NCI-H524 treated with DMSO at 0.1 percent for 48 hours (cell line): ENCODE data around the gene RNASEH1.
"Not testable (repeated sequence)": the region's sequence is repeated elsewhere in the genome, so short reads cannot be mapped to it uniquely, and the experiment has no call there.

Source experiments
- DNase-seq: peaks from one replicate; lab custom pipeline; 2025; lab: John Stamatoyannopoulos, UW

Gene RNASEH1

DNA sequence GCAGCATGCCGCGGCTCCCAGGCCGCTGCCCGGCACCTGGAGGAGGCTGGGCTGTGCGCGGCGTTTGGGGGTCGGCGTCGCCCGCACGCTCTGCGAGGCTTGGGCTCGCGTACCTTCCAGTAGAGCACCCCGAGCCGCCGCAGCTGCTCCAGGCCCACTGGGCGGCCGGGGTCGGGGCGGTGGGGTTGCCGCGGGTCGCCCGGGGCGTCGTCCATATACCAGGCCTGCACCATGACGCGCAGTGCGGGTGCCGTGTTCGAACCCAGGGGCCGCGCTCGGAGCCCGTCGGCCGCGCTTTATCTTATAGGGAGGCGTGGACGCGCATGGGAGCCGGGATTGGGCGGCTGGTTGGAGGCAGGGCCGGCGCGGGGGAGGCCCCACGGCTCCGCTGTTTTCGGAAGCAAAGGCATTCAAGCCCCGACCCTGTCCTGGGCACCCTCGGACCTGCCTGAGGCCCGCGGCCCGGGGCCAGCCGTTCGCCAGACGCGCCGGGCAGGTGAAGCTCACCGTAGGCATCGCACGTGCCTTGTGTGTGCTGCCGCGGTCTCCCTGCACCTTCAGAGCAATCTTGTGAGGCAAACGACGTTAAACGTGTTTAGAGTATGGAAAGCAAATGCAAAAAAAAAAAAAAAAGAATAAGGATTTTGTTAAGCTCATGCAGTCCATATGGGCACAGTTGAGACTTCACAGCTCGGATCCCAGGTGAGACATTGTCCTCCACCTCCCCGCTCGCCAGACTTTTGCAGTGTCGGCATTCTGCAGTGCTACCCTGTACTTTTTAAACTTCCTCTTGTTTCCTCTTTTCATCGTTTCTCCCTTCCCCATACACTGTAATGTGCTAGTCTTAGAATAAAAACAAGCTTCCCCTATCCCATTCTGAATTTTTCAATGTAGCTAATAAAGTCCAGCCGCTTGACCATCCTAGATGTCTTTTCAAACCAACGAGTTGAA, 38.6 kb downstream of the RNASEH1 start, which contains the start of gene ADI1:
Gene ADI1 (minus strand): TSS at position 277 of the 951 bp plus-strand sequence. CDS start 44 bp downstream, at position 233.
- DNase-seq = peak; percentile 22

DNA sequence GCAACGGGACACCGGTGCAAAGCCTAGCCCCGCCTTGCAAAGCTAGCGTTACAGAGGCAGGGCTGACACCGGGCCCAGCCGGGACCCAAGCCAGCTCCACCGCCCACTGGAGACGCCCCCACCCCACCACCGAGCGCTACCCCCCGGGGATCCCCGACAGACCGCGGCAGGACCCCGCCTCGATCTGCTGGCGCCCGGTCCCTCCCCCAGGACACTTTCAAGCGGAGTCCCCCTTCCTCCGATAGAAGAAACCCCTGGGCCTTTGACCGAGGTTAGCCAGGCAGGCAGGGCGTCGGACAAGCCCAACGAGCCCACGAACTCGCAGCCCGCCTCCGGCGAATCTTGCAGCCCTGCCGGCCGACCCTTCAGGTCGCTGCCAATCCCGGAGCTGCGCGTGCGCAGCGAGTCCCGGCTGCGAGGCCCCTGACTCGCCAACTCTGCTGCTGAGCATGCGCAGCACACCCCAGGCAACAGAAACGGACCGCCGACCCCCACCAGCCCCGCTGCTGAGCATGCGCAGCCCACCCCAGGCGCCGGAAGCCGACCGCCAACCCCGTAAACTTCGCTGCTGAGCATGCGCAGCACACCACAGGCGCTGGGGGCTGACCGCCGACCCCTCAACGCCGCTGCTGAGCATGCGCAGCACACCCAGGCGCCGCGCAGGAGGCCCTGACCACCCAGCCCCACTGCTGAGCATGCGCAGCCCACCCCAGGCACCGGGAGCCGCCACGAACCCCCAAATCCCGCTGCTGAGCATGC, 39.5 kb downstream of the RNASEH1 start:
- DNase-seq = peak; percentile 94

DNA sequence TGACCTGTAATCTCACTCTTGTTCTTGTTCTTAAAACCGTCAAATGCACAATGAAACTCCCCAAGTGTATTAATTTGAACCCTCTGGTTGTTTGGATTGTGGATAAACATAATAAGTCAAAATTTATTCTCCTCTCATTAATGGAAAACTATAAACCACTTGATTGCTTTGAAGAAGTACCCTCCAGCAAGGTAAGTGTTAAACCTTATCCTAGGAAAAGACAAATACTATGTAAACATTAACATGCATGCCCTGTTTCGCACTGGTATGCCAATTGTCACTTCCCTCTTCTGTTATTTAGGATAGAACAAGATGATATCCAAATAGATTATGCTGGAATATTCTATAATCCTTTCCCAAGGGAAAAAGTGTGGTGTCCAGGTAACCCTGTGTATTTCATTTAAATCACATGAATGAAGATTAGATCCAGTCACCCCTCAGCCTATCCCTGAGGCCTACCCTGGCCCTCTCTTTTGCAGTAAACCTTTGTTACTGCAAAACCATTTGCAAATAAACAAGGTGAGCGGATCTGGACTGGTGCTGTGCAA, 40.1 kb downstream of the RNASEH1 start:
- DNase-seq = no peak

DNA sequence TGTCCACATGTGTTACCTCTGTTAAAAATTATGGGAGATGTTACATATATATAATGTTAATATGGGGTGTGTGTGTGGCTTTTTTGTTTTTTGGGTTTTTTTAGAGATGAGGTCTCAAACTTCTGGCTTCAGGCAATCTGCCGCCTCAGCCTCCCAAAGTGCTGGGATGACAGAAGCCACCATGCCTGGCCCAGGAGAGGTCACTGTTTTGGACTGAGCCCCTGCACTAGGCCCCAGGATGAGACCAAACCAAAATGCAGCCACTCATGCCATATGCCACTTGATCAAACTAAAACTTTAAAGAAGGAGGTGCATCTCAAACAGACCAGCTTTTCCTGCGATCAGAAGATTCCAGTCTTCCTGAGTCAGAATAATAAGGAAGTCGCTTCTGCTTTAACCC, 41.3 kb downstream of the RNASEH1 start:
- DNase-seq = no peak

DNA sequence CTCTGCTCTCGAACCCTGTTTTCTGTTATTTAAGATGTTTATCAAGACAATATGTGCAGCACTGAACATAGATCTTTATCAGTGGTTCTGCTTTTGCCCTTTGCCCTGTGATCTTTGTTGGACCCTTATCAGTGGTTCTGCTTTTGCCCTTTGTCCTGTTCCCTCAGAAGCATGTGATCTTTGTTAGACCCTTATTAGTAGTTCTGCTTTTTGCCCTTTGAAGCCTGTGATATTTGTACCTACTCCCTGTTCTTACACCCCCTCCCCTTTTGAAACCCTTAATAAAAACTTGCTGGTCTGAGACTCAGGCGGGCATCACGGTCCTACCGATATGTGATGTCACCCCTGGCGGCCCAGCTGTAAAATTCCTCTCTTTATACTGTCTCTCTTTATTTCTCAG, 42.7 kb downstream of the RNASEH1 start:
- DNase-seq = not testable (repeated sequence)

DNA sequence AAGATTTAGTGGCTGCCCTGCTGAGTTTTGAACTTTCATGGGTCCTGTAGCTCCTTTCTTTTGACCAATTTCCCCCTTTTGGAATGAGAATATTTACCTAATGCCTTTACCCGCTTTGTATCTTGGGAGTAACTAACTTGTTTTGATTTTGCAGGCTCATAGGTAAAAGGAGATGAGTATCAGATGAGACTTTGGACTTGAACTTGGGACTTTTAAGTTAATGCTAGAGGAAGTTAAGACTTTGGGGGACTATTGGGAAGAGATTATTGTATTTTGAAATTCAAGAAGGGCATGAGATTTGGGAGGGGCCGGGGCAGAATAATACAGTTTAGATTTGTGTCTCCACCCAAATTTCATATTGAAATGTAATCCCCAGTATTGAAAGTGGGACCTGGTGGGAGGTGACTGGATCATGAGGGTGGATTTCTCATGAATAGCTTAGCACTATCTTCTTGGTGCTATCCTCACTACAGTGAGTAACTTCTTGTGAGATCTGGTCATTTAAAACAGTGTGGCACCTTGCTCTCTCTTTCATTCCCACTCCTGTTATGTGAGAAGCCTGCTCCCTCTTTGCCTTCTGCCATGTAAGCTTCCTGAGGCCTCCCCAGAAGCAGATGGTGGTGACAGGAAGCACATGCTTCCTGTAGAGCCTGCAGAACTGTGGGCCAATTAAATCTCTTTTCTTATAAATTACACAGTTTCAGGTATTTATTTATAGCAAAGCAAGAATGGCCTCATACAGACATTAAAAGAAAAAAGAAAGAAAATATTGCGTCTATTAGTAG, 44.9 kb downstream of the RNASEH1 start:
- DNase-seq = no peak

DNA sequence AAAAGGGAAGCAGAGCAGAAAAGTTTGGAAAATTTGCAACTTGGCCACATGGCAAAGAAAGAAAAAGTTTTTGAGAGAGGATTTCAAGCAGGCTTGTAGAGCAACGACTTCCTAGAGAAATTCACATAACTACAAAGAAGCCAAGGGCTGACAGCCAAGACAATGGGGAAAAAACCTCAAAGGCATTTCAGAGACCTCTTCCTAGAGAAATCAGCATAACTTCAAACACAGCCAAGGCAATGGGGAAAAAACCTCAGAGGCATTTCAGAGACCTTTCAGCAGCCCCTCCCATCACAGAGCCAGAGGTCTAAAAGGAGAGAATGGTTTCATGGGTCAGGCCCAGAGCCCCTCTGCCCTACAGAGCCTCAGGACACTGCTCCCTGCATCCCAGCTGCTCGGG, 46.0 kb downstream of the RNASEH1 start:
- DNase-seq = no peak

DNA sequence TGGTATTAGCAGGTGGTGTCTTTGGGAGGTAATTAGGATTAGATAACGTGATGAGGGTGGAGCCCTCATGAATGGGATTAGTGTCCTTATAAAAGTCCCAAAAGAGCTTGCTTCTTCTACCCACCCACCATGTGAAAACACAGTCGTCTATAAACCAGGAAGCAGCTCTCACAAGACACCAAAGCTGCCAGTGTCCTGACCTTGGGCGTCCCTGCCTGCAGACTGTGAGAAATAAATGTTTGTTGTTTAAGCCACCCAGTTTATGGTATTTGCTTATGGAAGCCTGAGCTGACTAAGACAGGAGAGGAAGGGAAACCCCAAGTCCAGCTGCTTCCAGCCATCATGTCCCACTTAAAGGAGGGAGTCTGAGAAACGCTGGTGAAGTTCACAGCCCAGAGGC, 52.4 kb downstream of the RNASEH1 start:
- peak; percentile 13 for DNase-seq

DNA sequence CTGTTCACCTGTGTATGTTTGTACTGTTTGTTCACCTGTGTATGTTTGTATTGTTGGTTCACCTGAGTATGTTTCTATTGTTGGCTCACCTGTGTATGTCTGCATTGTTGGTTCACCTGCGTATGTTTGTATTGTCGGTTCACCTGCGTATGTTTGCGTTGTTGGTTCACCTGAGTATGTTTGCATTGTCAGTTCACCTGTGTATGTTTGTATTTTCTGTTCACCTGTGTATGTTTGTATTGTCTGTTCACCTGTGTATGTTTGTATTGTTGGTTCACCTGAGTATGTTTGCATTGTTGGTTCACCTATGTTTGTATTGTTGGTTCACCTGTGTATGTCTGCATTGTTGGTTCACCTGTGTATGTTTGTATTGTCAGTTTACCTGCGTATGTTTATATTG, 53.4 kb downstream of the RNASEH1 start:
- no peak for DNase-seq

DNA sequence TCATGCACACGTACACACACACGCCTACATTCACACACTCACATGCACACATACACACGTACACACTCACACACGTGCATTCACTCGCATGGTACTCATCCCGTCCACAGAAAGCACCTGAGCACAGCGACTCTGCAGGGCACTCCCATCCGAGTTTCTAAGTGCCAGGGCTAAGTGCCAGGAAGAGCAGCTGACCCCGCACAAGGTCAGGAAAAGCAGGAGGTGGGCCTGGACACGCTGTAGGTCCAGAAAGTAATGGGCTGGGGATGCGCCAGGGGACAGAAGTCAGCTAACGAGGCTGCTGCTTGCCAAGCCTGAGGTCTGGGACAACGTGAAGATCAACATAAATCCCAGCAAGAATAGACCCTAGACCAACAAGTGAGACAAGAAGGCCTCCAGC, 54.6 kb downstream of the RNASEH1 start:
- DNase-seq = no peak

DNA sequence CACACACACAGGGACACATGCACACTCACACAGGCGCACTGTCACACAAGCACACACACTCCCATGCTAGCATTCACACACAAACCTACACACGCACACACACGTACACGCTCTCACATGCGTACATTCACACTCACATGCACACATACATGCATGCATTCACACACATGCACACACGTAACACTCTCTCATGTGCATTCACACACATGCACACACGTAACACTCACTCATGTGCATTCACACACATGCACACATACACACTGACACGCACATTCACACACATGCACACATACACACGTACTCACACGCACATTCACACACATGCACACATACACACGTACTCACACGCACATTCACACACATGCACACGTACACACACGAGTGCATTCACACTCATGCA, 55.1 kb downstream of the RNASEH1 start:
- DNase-seq = no peak

DNA sequence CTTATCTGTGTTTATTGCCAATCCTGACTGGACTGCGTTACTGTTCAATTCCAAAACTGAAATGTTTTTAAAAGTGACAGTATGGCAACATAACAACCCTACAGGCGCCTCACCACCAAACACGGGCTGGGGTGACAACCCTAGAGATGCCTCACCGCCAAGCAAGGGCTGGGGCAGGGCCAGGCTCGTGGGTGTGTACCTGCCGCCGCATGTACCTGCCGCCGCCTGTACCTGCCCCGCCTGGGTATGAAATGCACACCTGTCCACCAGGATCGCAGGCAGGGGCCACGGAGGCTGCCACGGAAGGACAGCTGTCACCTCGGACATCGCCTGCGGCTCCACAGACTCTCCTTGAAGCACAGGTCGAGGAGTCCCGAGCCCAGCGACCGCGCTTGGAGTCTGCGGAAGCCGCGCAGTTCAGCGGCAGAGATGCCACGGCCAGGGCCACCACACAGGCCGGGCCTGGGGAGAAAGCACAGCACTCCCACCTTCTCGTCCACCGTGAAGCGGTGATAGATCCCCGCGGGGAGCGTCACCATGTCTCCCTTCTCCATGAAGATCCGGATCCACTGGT, 57.7 kb downstream of the RNASEH1 start:
- no peak for DNase-seq

DNA sequence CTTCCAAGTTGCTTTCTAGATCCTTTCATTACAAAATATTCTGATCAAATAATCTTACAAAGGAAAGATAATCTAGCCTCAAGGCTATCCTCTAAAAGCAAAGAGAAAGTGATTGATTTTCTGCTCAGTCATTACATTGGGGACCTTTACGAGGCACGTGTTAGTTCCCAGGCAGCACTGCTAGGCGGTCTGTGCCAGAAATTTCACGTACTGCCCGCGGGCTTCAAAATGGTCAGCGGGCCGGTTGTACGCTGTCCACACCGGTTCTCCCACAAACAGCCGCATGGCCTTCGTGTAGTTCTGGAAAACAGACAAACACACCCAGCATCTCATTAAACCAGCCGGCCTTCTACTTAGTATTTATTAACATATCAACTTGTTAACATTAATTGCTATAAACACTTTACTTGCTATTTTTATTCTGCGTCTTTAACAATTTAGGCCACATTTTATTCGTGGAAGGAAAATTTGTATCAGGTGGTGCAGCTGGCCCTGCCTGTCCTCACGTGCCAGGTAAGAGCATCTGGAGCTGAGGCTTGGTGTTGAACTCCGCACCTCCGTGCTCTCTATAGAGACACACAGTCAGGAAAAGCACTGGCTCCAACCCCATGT, 59.2 kb downstream of the RNASEH1 start:
- no peak for DNase-seq

DNA sequence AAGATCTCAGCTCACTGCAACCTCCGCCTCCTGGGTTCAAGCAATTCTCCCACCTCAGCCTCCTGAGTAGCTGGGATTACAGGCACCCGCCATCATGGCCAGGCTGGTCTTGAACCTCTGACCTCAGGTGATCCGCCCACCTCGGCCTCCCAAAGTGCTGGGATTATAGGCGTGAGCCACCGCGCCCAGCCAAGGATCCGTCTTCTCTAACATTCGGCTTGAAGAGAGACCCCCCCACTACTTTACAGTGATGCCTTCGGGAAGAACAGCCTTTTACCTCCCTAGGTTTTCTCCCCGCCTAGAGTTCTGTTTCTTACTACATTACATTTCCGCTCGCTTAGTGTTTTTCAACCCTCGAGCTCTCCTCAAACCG, 61.4 kb downstream of the RNASEH1 start:
- DNase-seq = not testable (repeated sequence)
